ENCODE data around the gene SEC14L5.

GRCh38 chr16:5004311-5004710 is 46.2 kb downstream of the SEC14L5 start:
- TF ChIP-seq CTCF (IDR thresholded peaks at IDR 0.05; ENCODE audit: low read depth, low read length) (no peak), POLR2A (IDR thresholded peaks at IDR 0.05; ENCODE audit: extremely low read depth, insufficient read length) (no peak)

Measured in NB4 (cell line).